Thyroid gland (tissue), 4 donors: Measurements from ENCODE around the gene NAIF1.

Experiments
- CTCF ChIP-seq, 6 experiments: fragments of 200-600 bp in 3 of 6; fragments of 450-650 bp in 3 of 6; sonication (generic) in 3 of 6; IDR thresholded peaks; one replicate each; pipeline ENCODE4 v1.5.1; 2016 to 2019; ENCODE audit warnings: antibody characterized with exemption in 6 of 6, mild to moderate bottlenecking in 2 of 6, inconsistent platforms in 1 of 6, moderate library complexity in 1 of 6
- POLR2A ChIP-seq, 2 donors: fragments of 450-650 bp; IDR thresholded peaks; one replicate each; pipeline ENCODE4 v1.6.1; 2017; ENCODE audit warnings: antibody characterized with exemption in 2 of 2, mild to moderate bottlenecking in 2 of 2, moderate library complexity in 1 of 2

DNA sequence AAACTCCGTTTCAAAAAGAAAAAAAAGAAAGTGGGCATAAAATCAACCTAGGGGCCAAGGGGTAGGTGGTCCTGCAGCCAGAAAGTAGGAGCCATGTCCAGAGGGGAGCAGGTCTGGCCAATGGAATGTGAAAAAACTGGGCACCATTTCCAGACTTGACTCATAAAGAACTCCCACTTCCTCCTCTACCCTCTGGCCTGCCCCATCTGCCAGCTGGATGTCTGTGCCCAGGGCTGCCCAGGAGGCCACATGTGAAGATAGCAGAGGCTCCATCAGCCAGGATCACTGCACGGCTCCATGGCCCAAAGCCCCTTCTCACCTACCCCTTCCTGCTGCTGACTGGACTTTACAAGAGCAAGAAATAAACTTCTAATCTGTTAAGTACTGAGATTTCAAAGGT, 44.2 kb downstream of the NAIF1 start:
- TF ChIP-seq POLR2A (IDR thresholded peaks at IDR 0.05) (no peak), CTCF (IDR thresholded peaks at IDR 0.05) (no peak)
